Smooth muscle cell (in vitro differentiated cells): ENCODE results near the gene SYNGR3. TPM values are rescaled to one million over a fixed set of nuclear protein-coding genes. Genes with fewer than 3 reads are reported as not detected.
A peak's percentile ranks its signal among the peaks of the same experiment; 100 is the strongest.

Source experiments
- DNase-seq: peaks from one replicate; lab custom pipeline; 2025; ENCODE audit not compliant: unreplicated experiment; lab: John Stamatoyannopoulos, UW
- H2AFZ ChIP-seq: fragments of 200-600 bp; sonication (generic); 2 replicates; pipeline ENCODE4 v1.6.0; 2016; ENCODE audit warnings: antibody characterized with exemption, low read depth, mild to moderate bottlenecking
- H3F3A ChIP-seq: fragments of 200-600 bp; sonication (generic); 2 replicates; pipeline ENCODE4 v1.6.0; 2017; ENCODE audit warnings: antibody characterized with exemption, low read depth
- H3K27ac ChIP-seq: fragments of 200-600 bp; sonication (generic); 2 replicates; pipeline ENCODE4 v1.5.1; 2016; ENCODE audit warnings: low read depth, mild to moderate bottlenecking
- H3K27me3 ChIP-seq: fragments of 200-600 bp; sonication (generic); 2 replicates; pipeline ENCODE4 v1.6.1; 2016; ENCODE audit warnings: low read depth, mild to moderate bottlenecking
- H3K36me3 ChIP-seq: fragments of 200-600 bp; sonication (generic); 2 replicates; pipeline ENCODE4 v1.5.1; 2016; ENCODE audit warnings: low read depth
- H3K4me1 ChIP-seq: fragments of 200-600 bp; sonication (generic); 2 replicates; pipeline ENCODE4 v1.5.1; 2016; ENCODE audit warnings: low read depth
- H3K4me2 ChIP-seq: fragments of 200-600 bp; sonication (generic); 2 replicates; pipeline ENCODE4 v1.6.0; 2016; ENCODE audit warnings: mild to moderate bottlenecking
- H3K4me3 ChIP-seq: fragments of 200-600 bp; sonication (generic); 2 replicates; pipeline ENCODE4 v1.5.1; 2016; ENCODE audit warnings: mild to moderate bottlenecking
- H3K79me2 ChIP-seq: fragments of 200-600 bp; sonication (generic); 2 replicates; pipeline ENCODE4 v1.6.0; 2016; ENCODE audit warnings: low read depth, mild to moderate bottlenecking
- H3K9ac ChIP-seq: fragments of 200-600 bp; sonication (generic); 2 replicates; pipeline ENCODE4 v1.6.0; 2016; ENCODE audit warnings: low read depth
- H3K9me3 ChIP-seq: fragments of 200-600 bp; sonication (generic); replicated peaks from 2 replicates; pipeline ENCODE4 v1.5.1; 2016; ENCODE audit warnings: low read depth
- H4K20me1 ChIP-seq: fragments of 200-600 bp; sonication (generic); 2 replicates; pipeline ENCODE4 v1.6.0; 2016; ENCODE audit warnings: low read depth
- CTCF ChIP-seq: fragments of 200-600 bp; sonication (generic); IDR thresholded peaks from 2 replicates; pipeline ENCODE4 v1.5.1; 2017; ENCODE audit warnings: borderline replicate concordance, mild to moderate bottlenecking, antibody characterized with exemption; ENCODE audit not compliant: insufficient read depth, poor library complexity, severe bottlenecking
- WGBS: methylation state at CpG from one replicate; pipeline ENCODE4 v1.1.7; 2016; ENCODE audit warnings: low lambda C conversion rate; 5-methylcytosine and 5-hydroxymethylcytosine counted together
- polyA plus RNA-seq: library from polyadenylated mRNA; unstranded; fragments of >200 nt; fragmentation: Nextera tagmentation; extraction: Ambion mirVana; gene quantifications from 2 replicates; pipeline ENCODE4 v1.2.1, GENCODE V29; 2016
- total RNA-seq: library from RNA; depleted of rRNA; stranded (reverse); fragments of >200 nt; gene quantifications from 2 replicates; pipeline ENCODE4 v1.2.3, GENCODE V29; 2014

The SYNGR3 gene
- total and polyA plus RNA-seq, 2 experiments from 2014 or later, result 3.0 to 8.7 TPM

GRCh38 chr16:1977875-1978268 is 11.9 kb upstream of the SYNGR3 start:
- H3K9ac ChIP-seq, result no peak overlapping the region
- TF ChIP-seq CTCF, result no peak
- no peak for DNase-seq
- H2AFZ ChIP-seq, result no peak overlapping the region
- no peaks in the 10 kb centered on the region for H3F3A ChIP-seq
- WGBS, result 97% methylated on average over 18 of the region's 18 CpGs
- no peak overlapping the region for H3K4me3 ChIP-seq
- H3K27me3 ChIP-seq, result peaks cover 52% of the 10 kb centered on the region
- H3K4me2 ChIP-seq, result no peak overlapping the region
- H3K79me2 ChIP-seq, result peaks cover 9% of the 10 kb centered on the region
- H3K4me1 ChIP-seq, result peaks cover 21% of the 10 kb centered on the region
- H3K27ac ChIP-seq, result no peak overlapping the region
- no peaks in the 10 kb centered on the region for H3K9me3 ChIP-seq
- no peaks in the 10 kb centered on the region for H3K36me3 ChIP-seq
- H4K20me1 ChIP-seq, result no peaks in the 10 kb centered on the region

DNA sequence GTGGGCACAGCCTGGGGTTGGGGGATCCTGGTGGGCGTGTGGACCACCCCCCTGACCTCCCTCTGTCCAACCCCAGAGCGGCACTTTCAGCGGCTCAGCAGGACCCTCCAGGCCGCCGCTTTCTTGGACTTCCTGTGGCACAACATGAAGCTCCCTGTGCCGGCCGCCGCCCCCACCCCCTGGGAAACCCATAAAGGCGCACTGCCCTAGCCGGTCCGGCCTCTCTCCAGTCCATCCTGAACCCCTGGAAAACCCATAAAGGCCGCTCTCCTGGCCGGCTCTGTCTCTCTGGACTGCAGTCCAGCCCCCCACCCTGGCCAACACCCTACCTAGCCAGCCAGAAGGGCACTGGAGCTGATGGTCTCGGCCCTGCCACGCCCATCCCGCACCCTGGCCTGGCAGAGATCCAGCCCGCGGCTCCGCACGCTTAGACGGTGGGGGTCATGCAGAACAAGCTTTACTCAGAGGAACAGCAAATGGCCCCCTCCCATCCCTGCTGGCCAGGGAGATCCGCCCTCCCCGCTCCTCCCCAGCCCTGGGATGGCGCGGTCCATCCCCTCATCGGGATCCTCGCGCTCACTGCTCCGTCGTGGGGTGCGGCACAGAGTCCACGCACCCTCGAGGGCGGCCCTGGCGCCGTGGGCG is 11.2 kb upstream of the SYNGR3 start:
- DNase-seq, result no peak
- H3K9me3 ChIP-seq, result no peaks in the 10 kb centered on the region
- peaks cover 19% of the 10 kb centered on the region for H3K4me1 ChIP-seq
- H3K4me3 ChIP-seq, result peak overlapping the region; percentile 30
- no peak overlapping the region for H2AFZ ChIP-seq
- H3K79me2 ChIP-seq, result peaks cover 2% of the 10 kb centered on the region
- no peak overlapping the region for H3K9ac ChIP-seq
- no peaks in the 10 kb centered on the region for H4K20me1 ChIP-seq
- no peak overlapping the region for H3K27ac ChIP-seq
- no peaks in the 10 kb centered on the region for H3K36me3 ChIP-seq
- 69% methylated on average over 26 of the region's 37 CpGs for WGBS
- H3F3A ChIP-seq, result no peaks in the 10 kb centered on the region
- TF ChIP-seq CTCF, result no peak
- peaks cover 54% of the 10 kb centered on the region for H3K27me3 ChIP-seq
- H3K4me2 ChIP-seq, result peak overlapping the region; percentile 78

DNA sequence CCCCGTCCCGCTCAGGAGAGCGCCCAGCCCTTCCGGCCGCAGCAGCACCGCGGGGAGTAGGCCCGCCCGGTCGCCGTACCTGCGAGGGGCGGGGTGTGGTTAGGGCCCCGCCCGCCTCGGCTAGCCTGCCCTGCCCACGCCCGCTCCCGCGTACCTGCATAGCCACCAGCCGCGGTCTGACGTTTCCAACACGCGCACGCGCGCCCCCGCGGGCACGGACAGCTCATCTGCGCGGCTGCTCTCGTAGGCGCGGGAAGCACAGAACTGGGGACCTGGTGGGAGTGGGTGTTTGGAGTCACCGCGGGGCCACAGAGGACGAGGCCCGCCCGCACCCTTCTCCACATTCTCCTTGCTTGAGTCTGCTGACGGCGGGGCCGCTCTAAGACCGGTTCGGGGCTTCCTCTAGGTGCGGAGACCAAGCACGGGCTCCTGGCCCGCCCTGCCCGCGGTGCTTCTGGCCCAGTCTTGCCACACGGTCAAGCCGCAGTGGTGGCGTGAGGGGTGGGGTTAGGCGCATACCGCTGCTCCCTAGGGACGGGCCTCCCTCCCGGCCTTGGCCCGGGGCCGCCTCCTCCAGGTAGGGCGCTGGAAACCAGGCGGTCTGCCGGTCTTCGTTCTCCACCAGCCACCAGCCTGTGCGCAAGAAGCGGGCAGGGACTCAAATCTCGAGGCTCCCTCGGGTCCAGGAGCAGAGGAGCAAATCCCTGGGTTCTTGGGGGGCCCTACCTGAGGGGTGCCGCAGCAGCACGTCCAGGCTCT is 10.3 kb upstream of the SYNGR3 start:
- H3K4me1 ChIP-seq, result peaks cover 19% of the 10 kb centered on the region
- H3K4me3 ChIP-seq, result peak overlapping the region; percentile 30
- H3K9me3 ChIP-seq, result no peaks in the 10 kb centered on the region
- peaks cover 1% of the 10 kb centered on the region for H3F3A ChIP-seq
- WGBS, result 4% methylated on average over 42 of the region's 70 CpGs
- H3K9ac ChIP-seq, result no peak overlapping the region
- no peak overlapping the region for H2AFZ ChIP-seq
- H4K20me1 ChIP-seq, result no peaks in the 10 kb centered on the region
- H3K27ac ChIP-seq, result no peak overlapping the region
- TF ChIP-seq CTCF, result no peak
- peaks cover 54% of the 10 kb centered on the region for H3K27me3 ChIP-seq
- DNase-seq, result no peak
- H3K79me2 ChIP-seq, result no peaks in the 10 kb centered on the region
- peak overlapping the region; percentile 78 for H3K4me2 ChIP-seq
- no peaks in the 10 kb centered on the region for H3K36me3 ChIP-seq
